ENCODE data around the gene SS18.
A peak's percentile ranks its signal among the peaks of the same experiment; 100 is the strongest.

DNA sequence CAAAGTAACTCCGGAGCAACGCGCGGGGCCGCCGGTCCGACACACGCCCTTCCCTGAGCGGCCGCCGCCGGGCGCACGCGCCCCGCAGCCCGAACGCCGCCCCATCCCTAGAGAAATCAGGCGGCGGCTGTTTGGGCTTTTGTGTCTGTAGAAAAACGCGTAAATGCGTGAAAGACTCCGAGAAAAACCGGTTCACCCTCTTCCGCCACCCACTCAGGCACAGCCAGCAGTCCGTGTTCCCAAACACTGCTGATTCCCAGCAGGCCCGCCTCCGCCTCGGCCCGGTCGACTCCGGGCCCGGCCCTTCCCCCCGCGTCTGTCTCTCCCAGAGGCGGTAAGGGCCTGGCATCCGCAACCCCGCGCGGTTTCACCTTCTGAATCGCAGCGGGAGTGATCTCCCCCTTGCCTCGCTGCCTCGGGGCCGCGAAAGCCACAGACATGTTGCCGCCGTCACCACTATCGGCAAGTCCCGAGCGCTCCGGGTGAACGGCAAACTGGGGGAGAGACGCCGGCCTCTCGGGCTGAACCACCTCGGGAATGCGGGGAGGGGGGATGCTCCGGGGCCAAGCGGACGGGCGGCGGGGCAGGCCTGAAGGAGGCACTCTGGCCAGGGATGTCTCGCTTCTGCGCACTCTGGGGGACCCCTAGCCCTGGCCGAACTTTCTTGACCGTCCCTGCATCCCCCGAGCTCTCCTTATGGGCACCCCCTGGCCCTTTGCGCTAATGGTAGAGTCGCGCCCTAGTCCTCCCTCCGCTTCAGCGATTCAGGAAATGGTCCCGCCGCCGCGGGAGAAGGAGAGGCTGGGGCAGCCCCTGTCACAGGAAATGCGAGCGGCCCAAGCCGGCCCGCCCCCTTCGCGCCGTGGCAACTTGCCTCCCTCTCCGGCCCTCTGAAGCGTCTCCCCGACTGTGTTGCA lies at the start of gene SS18:
- TF ChIP-seq POLR2A (IDR thresholded peaks at IDR 0.05; ENCODE audit: low read depth, low read length) (peak; percentile 93), POLR2AphosphoS5 (IDR thresholded peaks at IDR 0.05; ENCODE audit: low read depth, low read length) (peak; percentile 92), SPI1 (IDR thresholded peaks at IDR 0.05; ENCODE audit: low read depth, low read length) (peak; percentile 45; the same call in 1 of the 2 replicates)

Measured in GM12891 (cell line).